H9 (cell line): ENCODE measurements around the gene SPDEF. TPM values are rescaled to one million over a fixed set of nuclear protein-coding genes. Genes with fewer than 3 reads are reported as not detected.

Experiments
- DNase-seq: peaks from one replicate; pipeline ENCODE4 v3.0.0-alpha.2; 2017
- H2AFZ ChIP-seq: one replicate; pipeline ENCODE4 v1.6.1; 2013; ENCODE audit warnings: mild to moderate bottlenecking, low read length, control low read depth, moderate library complexity
- H2AK5ac ChIP-seq: 2 replicates; pipeline ENCODE4 v1.6.1; 2013; ENCODE audit warnings: low read length, control low read depth, mixed read lengths; ENCODE audit not compliant: insufficient read length
- H2BK120ac ChIP-seq: one replicate; pipeline ENCODE4 v1.6.1; 2013; ENCODE audit warnings: low read depth, mild to moderate bottlenecking, low read length, control low read depth, inconsistent platforms; ENCODE audit not compliant: poor library complexity, severe bottlenecking
- H2BK12ac ChIP-seq: 2 replicates; pipeline ENCODE4 v1.6.1; 2013; ENCODE audit warnings: low read length, control low read depth, mixed read lengths, low read depth; ENCODE audit not compliant: insufficient read length
- H2BK15ac ChIP-seq: 2 replicates; pipeline ENCODE4 v1.6.1; 2013; ENCODE audit warnings: low read depth, low read length, control low read depth
- H2BK20ac ChIP-seq: one replicate; pipeline ENCODE4 v1.6.1; 2013; ENCODE audit warnings: low read depth, mild to moderate bottlenecking, low read length, control low read depth, inconsistent platforms; ENCODE audit not compliant: poor library complexity, severe bottlenecking
- H2BK5ac ChIP-seq: 2 replicates; pipeline ENCODE4 v1.6.1; 2013; ENCODE audit warnings: low read length, control low read depth, mixed read lengths; ENCODE audit not compliant: insufficient read length
- H3K14ac ChIP-seq: 2 replicates; pipeline ENCODE4 v1.6.1; 2013; ENCODE audit warnings: low read length, control low read depth; ENCODE audit not compliant: insufficient read depth
- H3K18ac ChIP-seq: 2 replicates; pipeline ENCODE4 v1.6.1; 2013; ENCODE audit warnings: low read depth, mild to moderate bottlenecking, mixed read lengths, low read length, control low read depth; ENCODE audit not compliant: insufficient read length
- H3K23ac ChIP-seq: 2 replicates; pipeline ENCODE4 v1.6.1; 2013; ENCODE audit warnings: low read length, control low read depth, mixed read lengths, low read depth; ENCODE audit not compliant: insufficient read length
- H3K23me2 ChIP-seq: 2 replicates; pipeline ENCODE4 v1.6.1; 2013; ENCODE audit warnings: low read depth, mild to moderate bottlenecking, mixed read lengths, low read length, control low read depth; ENCODE audit not compliant: insufficient read length, poor library complexity, severe bottlenecking
- H3K27ac ChIP-seq: 2 replicates; pipeline ENCODE4 v1.5.1; 2013; ENCODE audit warnings: low read length, control low read depth, mixed read lengths, low read depth; ENCODE audit not compliant: insufficient read length
- H3K27me3 ChIP-seq: 2 replicates; pipeline ENCODE4 v1.6.1; 2013; ENCODE audit warnings: low read length, control low read depth, inconsistent platforms; ENCODE audit not compliant: insufficient read depth
- H3K4ac ChIP-seq: 2 replicates; pipeline ENCODE4 v1.6.1; 2013; ENCODE audit warnings: low read depth, mild to moderate bottlenecking, control low read depth, inconsistent platforms, low read length, moderate library complexity
- H3K4me1 ChIP-seq: 2 replicates; pipeline ENCODE4 v1.6.1; 2013; ENCODE audit warnings: low read length, control low read depth, inconsistent platforms; ENCODE audit not compliant: insufficient read depth
- H3K4me2 ChIP-seq: 2 replicates; pipeline ENCODE4 v1.6.1; 2013; ENCODE audit warnings: low read length, control low read depth, mixed read lengths; ENCODE audit not compliant: insufficient read length, insufficient read depth
- H3K56ac ChIP-seq: 2 replicates; pipeline ENCODE4 v1.6.1; 2013; ENCODE audit warnings: low read depth, mild to moderate bottlenecking, mixed read lengths, low read length, control low read depth; ENCODE audit not compliant: insufficient read length
- H3K79me1 ChIP-seq: 2 replicates; pipeline ENCODE4 v1.6.1; 2013; ENCODE audit warnings: low read depth, mild to moderate bottlenecking, moderate library complexity, low read length, control low read depth, inconsistent platforms; ENCODE audit not compliant: insufficient read depth, poor library complexity, severe bottlenecking
- H3K79me2 ChIP-seq: 2 replicates; pipeline ENCODE4 v1.6.1; 2013; ENCODE audit warnings: low read length, control low read depth, inconsistent platforms; ENCODE audit not compliant: insufficient read depth
- H3K9ac ChIP-seq: 2 replicates; pipeline ENCODE4 v1.6.1; 2013; ENCODE audit warnings: low read length, control low read depth, mixed read lengths; ENCODE audit not compliant: insufficient read length; ENCODE audit errors: extremely low read depth
- H3K9me3 ChIP-seq: one replicate; pipeline ENCODE4 v1.6.1; 2013; ENCODE audit warnings: low read depth, low read length, inconsistent platforms; ENCODE audit not compliant: control insufficient read depth
- H3T11ph ChIP-seq: one replicate; pipeline ENCODE4 v1.6.1; 2013; ENCODE audit warnings: mild to moderate bottlenecking, low read length, control low read depth, inconsistent platforms
- H4K20me1 ChIP-seq: one replicate; pipeline ENCODE4 v1.6.1; 2013; ENCODE audit not compliant: control insufficient read depth, insufficient read length, insufficient read depth
- H4K5ac ChIP-seq: 2 replicates; pipeline ENCODE4 v1.6.1; 2013; ENCODE audit warnings: low read depth, mild to moderate bottlenecking, mixed read lengths, low read length, control low read depth; ENCODE audit not compliant: insufficient read length
- H4K8ac ChIP-seq: replicated peaks from 2 replicates; pipeline ENCODE4 v1.6.1; 2013; ENCODE audit warnings: low read length, control low read depth, mixed read lengths, low read depth; ENCODE audit not compliant: insufficient read length
- H4K91ac ChIP-seq: 2 replicates; pipeline ENCODE4 v1.6.1; 2013; ENCODE audit warnings: low read depth, mild to moderate bottlenecking, moderate library complexity, mixed read lengths, low read length, control low read depth; ENCODE audit not compliant: insufficient read length
- H3K27ac Mint-ChIP-seq, 3 experiments: 2 replicates in 2 of 3; 3 replicates in 1 of 3; pipeline ENCODE4 v1.8.0; 2020 to 2021; ENCODE audit warnings: mixed read lengths in 3 of 3, mild to moderate bottlenecking in 1 of 3, moderate library complexity in 1 of 3
- H3K27me3 Mint-ChIP-seq: 2 replicates; pipeline ENCODE4 v1.8.0; 2021; ENCODE audit warnings: low read depth, mild to moderate bottlenecking, moderate library complexity, mixed read lengths
- H3K36me3 Mint-ChIP-seq, 3 experiments: 2 replicates in 2 of 3; 3 replicates in 1 of 3; pipeline ENCODE4 v1.8.0; 2020 to 2021; ENCODE audit warnings: low read depth in 3 of 3, mixed read lengths in 3 of 3; ENCODE audit not compliant: insufficient read depth in 1 of 3
- H3K4me1 Mint-ChIP-seq, 2 experiments: 2 replicates each; pipeline ENCODE4 v1.8.0; 2020; ENCODE audit warnings: mixed read lengths in 2 of 2
- H3K4me3 Mint-ChIP-seq, 2 experiments: 2 replicates in 1 of 2; 3 replicates in 1 of 2; pipeline ENCODE4 v1.8.0; 2020 to 2021; ENCODE audit warnings: mild to moderate bottlenecking in 2 of 2, mixed read lengths in 2 of 2, moderate library complexity in 1 of 2
- H3K9me3 Mint-ChIP-seq, 2 experiments: 2 replicates in 1 of 2; 3 replicates in 1 of 2; pipeline ENCODE4 v1.8.0; 2020; ENCODE audit warnings: mild to moderate bottlenecking in 2 of 2, mixed read lengths in 2 of 2, moderate library complexity in 1 of 2
- WGBS: extraction: QIAGEN DNeasy Blood & Tissue Kit; methylation state at CpG from one replicate; pipeline ENCODE4 v1.1.7; 2013; ENCODE audit warnings: missing lambda C conversion rate, low lambda C conversion rate, mixed read lengths; ENCODE audit not compliant: insufficient read length; ENCODE audit errors: extremely low coverage; 5-methylcytosine and 5-hydroxymethylcytosine counted together
- total RNA-seq: library from RNA; stranded (reverse); gene quantifications from 2 replicates; pipeline ENCODE4 v1.2.1, GENCODE V29; 2021
- TF ChIP-seq, protein P1 (sequence below): fragments of 200-600 bp; sonication (generic); conservative IDR thresholded peaks from 3 replicates; pipeline ENCODE4 v1.8.0; 2021; ENCODE audit warnings: antibody characterized with exemption, mild to moderate bottlenecking

Gene SPDEF
- total RNA-seq, 1 experiment from 2014 or later: 0.15 TPM

DNA sequence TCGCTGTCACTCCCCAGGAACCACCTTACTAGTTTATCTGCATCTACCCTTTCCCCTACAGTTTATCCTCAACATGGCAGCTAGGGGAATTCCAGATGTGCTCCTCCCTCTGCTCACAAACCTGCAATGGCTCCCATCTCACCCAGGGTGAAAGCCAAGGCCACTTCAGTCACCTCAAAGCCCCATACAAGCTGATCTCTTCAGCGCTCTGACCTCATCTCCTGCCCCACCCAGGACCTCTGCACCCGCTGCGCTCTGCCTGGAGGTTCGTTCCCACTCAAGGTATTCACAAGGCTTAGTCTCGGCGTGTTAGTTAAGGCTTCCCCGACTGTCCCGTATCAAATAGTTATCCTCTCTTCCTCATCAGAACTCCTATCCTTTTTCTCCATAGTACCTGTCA lies 28.6 kb upstream of the SPDEF start:
- Histone ChIP-seq H3K9ac (no peak overlapping the region), H3K18ac (no peak overlapping the region), H2BK20ac (no peak overlapping the region), H2BK120ac (no peak overlapping the region), H3K4ac (no peak overlapping the region), H4K5ac (no peak overlapping the region), H4K8ac (no peak overlapping the region), H2BK12ac (no peak overlapping the region), H3K79me2 (no peaks in the 10 kb centered on the region), H2BK15ac (no peak overlapping the region), H3K27ac (no peak overlapping the region), H3K4me2 (no peak overlapping the region), H3K14ac (no peak overlapping the region), H2AFZ (no peak overlapping the region), H4K91ac (no peak overlapping the region), H2BK5ac (no peak overlapping the region), H3K4me1 (no peaks in the 10 kb centered on the region; the same call in 1 of the 2 replicates), H3K79me1 (no peaks in the 10 kb centered on the region), H3K56ac (no peak overlapping the region), H3T11ph (no peak overlapping the region), H3K27me3 (no peaks in the 10 kb centered on the region), H3K23ac (no peak overlapping the region), H3K9me3 (no peaks in the 10 kb centered on the region), H2AK5ac (no peak overlapping the region), H3K23me2 (no peaks in the 10 kb centered on the region), H4K20me1 (no peaks in the 10 kb centered on the region)
- Mint-ChIP-seq H3K27me3 (no peaks in the 10 kb centered on the region; the same call in 1 of the 2 replicates), H3K9me3 (no peaks in the 10 kb centered on the region), H3K4me3 (no peak overlapping the region), H3K36me3 (peaks cover 0 to 5% (median 0%) of the 10 kb centered on the region in 3 experiments; a peak in 3 of 7 replicates), H3K4me1 (peaks cover 43 to 57% of the 10 kb centered on the region in 2 experiments), H3K27ac (peak overlapping the region; percentile 14 to 54 (median 31); a peak in 4 of 7 replicates)
- TF ChIP-seq, protein P1, sequence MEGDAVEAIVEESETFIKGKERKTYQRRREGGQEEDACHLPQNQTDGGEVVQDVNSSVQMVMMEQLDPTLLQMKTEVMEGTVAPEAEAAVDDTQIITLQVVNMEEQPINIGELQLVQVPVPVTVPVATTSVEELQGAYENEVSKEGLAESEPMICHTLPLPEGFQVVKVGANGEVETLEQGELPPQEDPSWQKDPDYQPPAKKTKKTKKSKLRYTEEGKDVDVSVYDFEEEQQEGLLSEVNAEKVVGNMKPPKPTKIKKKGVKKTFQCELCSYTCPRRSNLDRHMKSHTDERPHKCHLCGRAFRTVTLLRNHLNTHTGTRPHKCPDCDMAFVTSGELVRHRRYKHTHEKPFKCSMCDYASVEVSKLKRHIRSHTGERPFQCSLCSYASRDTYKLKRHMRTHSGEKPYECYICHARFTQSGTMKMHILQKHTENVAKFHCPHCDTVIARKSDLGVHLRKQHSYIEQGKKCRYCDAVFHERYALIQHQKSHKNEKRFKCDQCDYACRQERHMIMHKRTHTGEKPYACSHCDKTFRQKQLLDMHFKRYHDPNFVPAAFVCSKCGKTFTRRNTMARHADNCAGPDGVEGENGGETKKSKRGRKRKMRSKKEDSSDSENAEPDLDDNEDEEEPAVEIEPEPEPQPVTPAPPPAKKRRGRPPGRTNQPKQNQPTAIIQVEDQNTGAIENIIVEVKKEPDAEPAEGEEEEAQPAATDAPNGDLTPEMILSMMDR: no peak; the same call in 2 of the 3 replicates
- no peak for DNase-seq
- WGBS: no CpG with 5 or more reads among the region's 9 CpGs
